ENCODE data around the gene TMEM203. TPM values are rescaled to one million over a fixed set of nuclear protein-coding genes. Genes with fewer than 3 reads are reported as not detected.

Gene TMEM203
- total RNA-seq, 1 donor from 2014 or later: 33.0 TPM

GRCh38 chr9:137226338-137227053 lies 21.0 kb upstream of the TMEM203 start:
- no peaks in the 10 kb centered on the region for H3K9me3 Mint-ChIP-seq
- H3K27ac Mint-ChIP-seq: no peak overlapping the region
- H3K4me3 Mint-ChIP-seq: peak overlapping the region; percentile 8
- peaks cover 9% of the 10 kb centered on the region for H3K4me1 Mint-ChIP-seq
- H3K27me3 Mint-ChIP-seq (ENCODE audit: low read depth): peaks cover 4% of the 10 kb centered on the region
- DNase-seq (ENCODE audit: low spot score in 2 of 2, unreplicated experiment in 2 of 2): no peak
- no peaks in the 10 kb centered on the region for H3K36me3 Mint-ChIP-seq
- TF ChIP-seq, protein P1, sequence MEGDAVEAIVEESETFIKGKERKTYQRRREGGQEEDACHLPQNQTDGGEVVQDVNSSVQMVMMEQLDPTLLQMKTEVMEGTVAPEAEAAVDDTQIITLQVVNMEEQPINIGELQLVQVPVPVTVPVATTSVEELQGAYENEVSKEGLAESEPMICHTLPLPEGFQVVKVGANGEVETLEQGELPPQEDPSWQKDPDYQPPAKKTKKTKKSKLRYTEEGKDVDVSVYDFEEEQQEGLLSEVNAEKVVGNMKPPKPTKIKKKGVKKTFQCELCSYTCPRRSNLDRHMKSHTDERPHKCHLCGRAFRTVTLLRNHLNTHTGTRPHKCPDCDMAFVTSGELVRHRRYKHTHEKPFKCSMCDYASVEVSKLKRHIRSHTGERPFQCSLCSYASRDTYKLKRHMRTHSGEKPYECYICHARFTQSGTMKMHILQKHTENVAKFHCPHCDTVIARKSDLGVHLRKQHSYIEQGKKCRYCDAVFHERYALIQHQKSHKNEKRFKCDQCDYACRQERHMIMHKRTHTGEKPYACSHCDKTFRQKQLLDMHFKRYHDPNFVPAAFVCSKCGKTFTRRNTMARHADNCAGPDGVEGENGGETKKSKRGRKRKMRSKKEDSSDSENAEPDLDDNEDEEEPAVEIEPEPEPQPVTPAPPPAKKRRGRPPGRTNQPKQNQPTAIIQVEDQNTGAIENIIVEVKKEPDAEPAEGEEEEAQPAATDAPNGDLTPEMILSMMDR (IDR thresholded peaks at IDR 0.05; ENCODE audit: unreplicated experiment): no peak

- peak overlapping the region; percentile 22 for H3K4me3 Mint-ChIP-seq
- no peaks in the 10 kb centered on the region for H3K36me3 Mint-ChIP-seq
- H3K4me1 Mint-ChIP-seq: peaks cover 9% of the 10 kb centered on the region
- peaks cover 4% of the 10 kb centered on the region for H3K27me3 Mint-ChIP-seq (ENCODE audit: low read depth)
- H3K27ac Mint-ChIP-seq: no peak overlapping the region
- TF ChIP-seq, protein P1 (IDR thresholded peaks at IDR 0.05; ENCODE audit: unreplicated experiment): no peak
- DNase-seq (ENCODE audit: low spot score in 2 of 2, unreplicated experiment in 2 of 2): no peak
- no peaks in the 10 kb centered on the region for H3K9me3 Mint-ChIP-seq
These were observed 20.4 kb upstream of the TMEM203 start for GRCh38 chr9:137225699-137226331.

DNA sequence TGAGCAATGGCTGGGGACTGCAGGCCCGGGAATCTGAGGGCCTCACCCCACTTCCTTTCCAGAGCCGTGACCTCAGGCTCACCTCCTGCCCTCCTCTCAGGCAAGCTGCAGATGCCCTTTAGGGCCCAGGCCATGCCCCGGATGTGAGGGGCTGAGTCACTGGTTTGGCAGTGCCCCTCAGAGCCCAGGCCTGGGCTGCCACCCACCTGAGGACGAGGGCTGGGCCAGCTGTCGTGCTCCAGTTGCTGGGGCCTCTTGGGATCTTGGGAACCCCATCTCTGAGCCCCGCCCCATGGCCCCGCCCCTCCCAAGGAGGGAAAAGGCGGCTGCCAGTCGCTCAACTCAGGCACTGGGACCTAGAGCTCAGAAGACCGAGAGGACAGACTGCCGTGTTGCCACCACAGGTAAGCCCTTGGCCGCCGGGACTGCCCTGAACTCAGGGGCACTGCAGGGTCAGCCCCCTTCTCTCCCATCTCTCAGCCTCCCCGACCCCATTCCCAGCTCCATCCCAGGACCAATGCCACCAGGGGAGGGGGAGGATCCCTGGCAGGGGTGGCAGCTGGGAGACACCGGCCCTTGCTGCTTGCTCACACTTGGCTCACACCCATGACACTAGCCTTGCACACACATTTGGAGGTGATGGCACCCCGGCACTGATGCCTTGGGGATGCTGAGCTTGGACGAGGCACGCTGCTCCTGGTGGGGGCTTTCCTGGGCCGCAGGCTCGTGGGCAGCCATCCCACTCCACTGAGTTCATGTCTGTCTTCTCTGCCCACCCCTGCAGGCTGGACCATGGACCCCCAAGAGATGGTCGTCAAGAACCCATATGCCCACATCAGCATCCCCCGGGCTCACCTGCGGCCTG lies 19.6 kb upstream of the TMEM203 start, which contains the start of gene CYSRT1:
Gene CYSRT1, plus strand, starts transcription at position 345 of the 865 bp plus-strand sequence. Its CDS starts 448 bp downstream, at position 793.
- Mint-ChIP-seq H3K36me3 (no peaks in the 10 kb centered on the region), H3K27me3 (ENCODE audit: low read depth) (peaks cover 4% of the 10 kb centered on the region), H3K9me3 (no peaks in the 10 kb centered on the region), H3K27ac (peak within 1 kb of the TSS; percentile 66), H3K4me1 (peaks cover 9% of the 10 kb centered on the region), H3K4me3 (peak within 1 kb of the TSS; percentile 82)
- DNase-seq (ENCODE audit: low spot score in 2 of 2, unreplicated experiment in 2 of 2): no peak
- TF ChIP-seq, protein P1 (IDR thresholded peaks at IDR 0.05; ENCODE audit: unreplicated experiment): no peak

GRCh38 chr9:137223078-137223970 lies 17.9 kb upstream of the TMEM203 start:
- peak overlapping the region; percentile 86 for H3K27ac Mint-ChIP-seq
- H3K4me1 Mint-ChIP-seq: peaks cover 9% of the 10 kb centered on the region
- DNase-seq (ENCODE audit: low spot score in 2 of 2, unreplicated experiment in 2 of 2): peak; percentile 91 to 93
- TF ChIP-seq, protein P1 (IDR thresholded peaks at IDR 0.05; ENCODE audit: unreplicated experiment): no peak
- peaks cover 4% of the 10 kb centered on the region for H3K27me3 Mint-ChIP-seq (ENCODE audit: low read depth)
- no peaks in the 10 kb centered on the region for H3K9me3 Mint-ChIP-seq
- peak overlapping the region; percentile 82 for H3K4me3 Mint-ChIP-seq
- H3K36me3 Mint-ChIP-seq: no peaks in the 10 kb centered on the region
